Measurements from ENCODE around the gene SYT7.

GRCh38 chr11:61540528-61540927, 40.3 kb downstream of the SYT7 start:
- no peak for TF ChIP-seq CTCF (IDR thresholded peaks at IDR 0.05; ENCODE audit: control extremely low read depth in 1 of 3, insufficient read depth in 1 of 3, low read depth in 1 of 3, low read length in 3 of 3)
- no peak for TF ChIP-seq MAFK (IDR thresholded peaks at IDR 0.05; ENCODE audit: low read depth, low read length)
- TF ChIP-seq CBX8 (IDR thresholded peaks at IDR 0.05; ENCODE audit: borderline replicate concordance, low read depth, low read length): no peak
- TF ChIP-seq TBP (IDR thresholded peaks at IDR 0.05; ENCODE audit: low read depth, low read length): no peak
- TF ChIP-seq SP2 (IDR thresholded peaks at IDR 0.05; ENCODE audit: low read length): no peak
- no peak for TF ChIP-seq POLR2A (IDR thresholded peaks at IDR 0.05; ENCODE audit: control extremely low read depth in 1 of 2, low read depth in 2 of 2, low read length in 2 of 2)
- no peak for TF ChIP-seq ZNF274 (IDR thresholded peaks at IDR 0.05; ENCODE audit: borderline replicate concordance, extremely low read depth, low read length)
- TF ChIP-seq ATF3 (IDR thresholded peaks at IDR 0.05; ENCODE audit: insufficient read depth, low read depth, low read length): no peak
- TF ChIP-seq RNF2 (IDR thresholded peaks at IDR 0.05; ENCODE audit: borderline replicate concordance, low read depth, low read length, missing control alignments, poor library complexity, severe bottlenecking): no peak
- TF ChIP-seq TAF1 (IDR thresholded peaks at IDR 0.05; ENCODE audit: low read depth, low read length): no peak
- no peak for TF ChIP-seq POLR2AphosphoS5 (IDR thresholded peaks at IDR 0.05; ENCODE audit: low read depth, low read length)
- no peak for TF ChIP-seq EGR1 (IDR thresholded peaks at IDR 0.05; ENCODE audit: borderline replicate concordance, low read depth, low read length)
- TF ChIP-seq EP300 (IDR thresholded peaks at IDR 0.05; ENCODE audit: borderline replicate concordance in 1 of 2, low read depth in 2 of 2, low read length in 2 of 2): no peak

Measured in H1 (cell line).